ENCODE data around the gene PFKFB4. TPM values are rescaled to one million over a fixed set of nuclear protein-coding genes. Genes with fewer than 3 reads are reported as not detected.
"Not testable (repeated sequence)": the region's sequence is repeated elsewhere in the genome, so short reads cannot be mapped to it uniquely, and the experiment has no call there.

Gene PFKFB4
- total RNA-seq, 1 experiment from 2014 or later = 11.4 TPM

GRCh38 chr3:48538451-48538850, 18.2 kb downstream of the PFKFB4 start:
- DNase-seq = peak; percentile 30
- Histone ChIP-seq H3K36me3 (replicated peaks; ENCODE audit: control insufficient read depth, insufficient read depth, low read length) (peaks cover 7% of the 10 kb centered on the region), H3K4me3 (ENCODE audit: insufficient read depth, low read depth, low read length) (no peak overlapping the region), H3K27me3 (ENCODE audit: control insufficient read depth, insufficient read depth, low read length) (no peaks in the 10 kb centered on the region)

- H3K36me3 ChIP-seq (replicated peaks; ENCODE audit: control insufficient read depth, insufficient read depth, low read length) = peaks cover 5% of the 10 kb centered on the region
- H3K27me3 ChIP-seq (ENCODE audit: control insufficient read depth, insufficient read depth, low read length) = no peaks in the 10 kb centered on the region
Measured at GRCh38 chr3:48536785-48537184, 19.8 kb downstream of the PFKFB4 start.

GRCh38 chr3:48536116-48536515, 20.5 kb downstream of the PFKFB4 start:
- Histone ChIP-seq H3K27me3 (ENCODE audit: control insufficient read depth, insufficient read depth, low read length) (no peaks in the 10 kb centered on the region), H3K36me3 (replicated peaks; ENCODE audit: control insufficient read depth, insufficient read depth, low read length) (peaks cover 5% of the 10 kb centered on the region), H3K4me3 (ENCODE audit: insufficient read depth, low read depth, low read length) (no peak overlapping the region)
- no peak for DNase-seq

More at GRCh38 chr3:48536785-48537184, 19.8 kb downstream of the PFKFB4 start:
- DNase-seq = peak; percentile 20
- H3K4me3 ChIP-seq (ENCODE audit: insufficient read depth, low read depth, low read length) = no peak overlapping the region

- peaks cover 5% of the 10 kb centered on the region for H3K36me3 ChIP-seq (replicated peaks; ENCODE audit: control insufficient read depth, insufficient read depth, low read length)
- no peak overlapping the region for H3K4me3 ChIP-seq (ENCODE audit: insufficient read depth, low read depth, low read length)
- DNase-seq = no peak
- H3K27me3 ChIP-seq (ENCODE audit: control insufficient read depth, insufficient read depth, low read length) = no peaks in the 10 kb centered on the region
Measured at GRCh38 chr3:48535578-48535977, 21.0 kb downstream of the PFKFB4 start.

- Histone ChIP-seq H3K36me3 (replicated peaks; ENCODE audit: control insufficient read depth, insufficient read depth, low read length) (peaks cover 5% of the 10 kb centered on the region), H3K4me3 (ENCODE audit: insufficient read depth, low read depth, low read length) (no peak overlapping the region), H3K27me3 (ENCODE audit: control insufficient read depth, insufficient read depth, low read length) (no peaks in the 10 kb centered on the region)
- DNase-seq = no peak
Measured at GRCh38 chr3:48532977-48533337, 23.6 kb downstream of the PFKFB4 start.

- Histone ChIP-seq H3K27me3 (ENCODE audit: control insufficient read depth, insufficient read depth, low read length) (no peaks in the 10 kb centered on the region), H3K4me3 (ENCODE audit: insufficient read depth, low read depth, low read length) (no peak overlapping the region), H3K36me3 (replicated peaks; ENCODE audit: control insufficient read depth, insufficient read depth, low read length) (peaks cover 5% of the 10 kb centered on the region)
- DNase-seq = no peak
Measured at GRCh38 chr3:48532271-48532976, 24.2 kb downstream of the PFKFB4 start.

GRCh38 chr3:48530701-48531100, 25.9 kb downstream of the PFKFB4 start:
- H3K36me3 ChIP-seq (replicated peaks; ENCODE audit: control insufficient read depth, insufficient read depth, low read length); DNase-seq; H3K27me3 ChIP-seq (ENCODE audit: control insufficient read depth, insufficient read depth, low read length); H3K4me3 ChIP-seq (ENCODE audit: insufficient read depth, low read depth, low read length): not testable (repeated sequence)

- DNase-seq = no peak
- Histone ChIP-seq H3K4me3 (ENCODE audit: insufficient read depth, low read depth, low read length) (no peak overlapping the region), H3K36me3 (replicated peaks; ENCODE audit: control insufficient read depth, insufficient read depth, low read length) (no peaks in the 10 kb centered on the region; the same call in none of the 2 replicates), H3K27me3 (ENCODE audit: control insufficient read depth, insufficient read depth, low read length) (no peaks in the 10 kb centered on the region)
Measured at GRCh38 chr3:48528754-48529153, 27.8 kb downstream of the PFKFB4 start.

GRCh38 chr3:48528048-48528447, 28.6 kb downstream of the PFKFB4 start:
- no peaks in the 10 kb centered on the region for H3K27me3 ChIP-seq (ENCODE audit: control insufficient read depth, insufficient read depth, low read length)
- peaks cover 2% of the 10 kb centered on the region for H3K36me3 ChIP-seq (replicated peaks; ENCODE audit: control insufficient read depth, insufficient read depth, low read length)
- no peak overlapping the region for H3K4me3 ChIP-seq (ENCODE audit: insufficient read depth, low read depth, low read length)
- DNase-seq = no peak

- Histone ChIP-seq H3K4me3 (ENCODE audit: insufficient read depth, low read depth, low read length) (no peak overlapping the region), H3K36me3 (replicated peaks; ENCODE audit: control insufficient read depth, insufficient read depth, low read length) (peaks cover 4% of the 10 kb centered on the region), H3K27me3 (ENCODE audit: control insufficient read depth, insufficient read depth, low read length) (no peaks in the 10 kb centered on the region)
- no peak for DNase-seq
Measured at GRCh38 chr3:48524970-48525369, 31.6 kb downstream of the PFKFB4 start.

- peaks cover 8% of the 10 kb centered on the region for H3K36me3 ChIP-seq (replicated peaks; ENCODE audit: control insufficient read depth, insufficient read depth, low read length)
Measured at GRCh38 chr3:48521635-48522034, 35.0 kb downstream of the PFKFB4 start.

GRCh38 chr3:48519277-48519643, 37.3 kb downstream of the PFKFB4 start:
- Histone ChIP-seq H3K36me3 (replicated peaks; ENCODE audit: control insufficient read depth, insufficient read depth, low read length) (peaks cover 8% of the 10 kb centered on the region), H3K27me3 (ENCODE audit: control insufficient read depth, insufficient read depth, low read length) (no peaks in the 10 kb centered on the region), H3K4me3 (ENCODE audit: insufficient read depth, low read depth, low read length) (no peak overlapping the region)
- DNase-seq = no peak

More at GRCh38 chr3:48521635-48522034, 35.0 kb downstream of the PFKFB4 start:
- no peak for DNase-seq
- H3K27me3 ChIP-seq (ENCODE audit: control insufficient read depth, insufficient read depth, low read length) = no peaks in the 10 kb centered on the region
- no peak overlapping the region for H3K4me3 ChIP-seq (ENCODE audit: insufficient read depth, low read depth, low read length)

GRCh38 chr3:48518638-48519276, 37.8 kb downstream of the PFKFB4 start:
- Histone ChIP-seq H3K4me3 (ENCODE audit: insufficient read depth, low read depth, low read length) (no peak overlapping the region), H3K27me3 (ENCODE audit: control insufficient read depth, insufficient read depth, low read length) (no peaks in the 10 kb centered on the region), H3K36me3 (replicated peaks; ENCODE audit: control insufficient read depth, insufficient read depth, low read length) (peaks cover 8% of the 10 kb centered on the region)
- peak; percentile 26 for DNase-seq

- Histone ChIP-seq H3K36me3 (replicated peaks; ENCODE audit: control insufficient read depth, insufficient read depth, low read length) (peaks cover 5% of the 10 kb centered on the region), H3K27me3 (ENCODE audit: control insufficient read depth, insufficient read depth, low read length) (no peaks in the 10 kb centered on the region), H3K4me3 (ENCODE audit: insufficient read depth, low read depth, low read length) (no peak overlapping the region)
- no peak for DNase-seq
Measured at GRCh38 chr3:48518069-48518468, 38.5 kb downstream of the PFKFB4 start.

- H3K4me3 ChIP-seq (ENCODE audit: insufficient read depth, low read depth, low read length) = no peak overlapping the region
- H3K27me3 ChIP-seq (ENCODE audit: control insufficient read depth, insufficient read depth, low read length) = no peaks in the 10 kb centered on the region
- DNase-seq = no peak
- peaks cover 5% of the 10 kb centered on the region for H3K36me3 ChIP-seq (replicated peaks; ENCODE audit: control insufficient read depth, insufficient read depth, low read length)
Measured at GRCh38 chr3:48516571-48516970, 40.0 kb downstream of the PFKFB4 start.
